ENCODE measurements around the gene ZNF880. TPM values are rescaled to one million over a fixed set of nuclear protein-coding genes. Genes with fewer than 3 reads are reported as not detected.
A peak's percentile ranks its signal among the peaks of the same experiment; 100 is the strongest.
"Not testable (repeated sequence)": the region's sequence is repeated elsewhere in the genome, so short reads cannot be mapped to it uniquely, and the experiment has no call there.

The ZNF880 gene
- total and polyA plus RNA-seq, 12 donors = 12.4 to 24.2 (median 16.3) TPM

GRCh38 chr19:52336117-52336790, 33.5 kb upstream of the ZNF880 start, which contains the start of gene ZNF610:
Gene ZNF610 (plus strand): TSS chr19:52336243. CDS start chr19:52349173, 12,930 bp downstream.
- no peaks in the 10 kb centered on the region for H3K27me3 ChIP-seq
- TF ChIP-seq CTCF (IDR thresholded peaks at IDR 0.05) = no peak
- peak; percentile 99 to 100 (median 100) for ATAC-seq
- DNase-seq = peak; percentile 92 to 94
- peaks cover 0 to 11% (median 0%) of the 10 kb centered on the region in 9 donors for H3K36me3 ChIP-seq
- peaks cover 0 to 60% (median 26%) of the 10 kb centered on the region in 11 donors for H3K9me3 ChIP-seq
- 0 to 1% methylated on average over 55 of the region's 55 CpGs for WGBS, 2 donors
- peaks cover 0 to 16% (median 0%) of the 10 kb centered on the region in 9 donors for H3K4me1 ChIP-seq
- intact Hi-C loops (cut with DNase I) = loop anchor here in 3 of 10 donors (5.0 kb wide), 1 partner anchor 39 kb away; the partner anchor contains the start of gene ZNF480 (in 3 of the 3)
- peak within 1 kb of the TSS; percentile 43 to 92 (median 86) for H3K27ac ChIP-seq
- H3K4me3 ChIP-seq = peak within 1 kb of the TSS; percentile 61 to 99 (median 78)

- Histone ChIP-seq H3K4me1 (peaks cover 0 to 16% (median 0%) of the 10 kb centered on the region in 9 donors), H3K4me3 (peak overlapping the region; percentile 61 to 99 (median 78)), H3K27ac (peak overlapping the region in 9 of 10 donors; percentile 74 to 92 (median 87)), H3K36me3 (peaks cover 0 to 13% (median 0%) of the 10 kb centered on the region in 9 donors), H3K9me3 (peaks cover 0 to 60% (median 19%) of the 10 kb centered on the region in 11 donors), H3K27me3 (no peaks in the 10 kb centered on the region)
- TF ChIP-seq CTCF (IDR thresholded peaks at IDR 0.05) = no peak
- DNase-seq (no peak), ATAC-seq (peak in 1 of 8 donors; percentile 7)
- WGBS, 2 donors = 2 to 3% methylated on average over 9 of the region's 9 CpGs
- intact Hi-C loops (cut with DNase I) = loop anchor here in 3 of 10 donors (5.0 kb wide), 1 partner anchor 40 kb away; the partner anchor contains the start of gene ZNF480 (in 3 of the 3)
These were observed 32.8 kb upstream of the ZNF880 start for GRCh38 chr19:52336791-52337381.

- not testable (repeated sequence) for H3K4me3 ChIP-seq, H3K27ac ChIP-seq, DNase-seq, H3K27me3 ChIP-seq, ATAC-seq
- 77 to 79% methylated on average over 3 of the region's 3 CpGs for WGBS, 2 donors
- Histone ChIP-seq H3K4me1 (peaks cover 0 to 23% (median 3%) of the 10 kb centered on the region in 9 donors), H3K36me3 (peaks cover 0 to 17% (median 0%) of the 10 kb centered on the region in 9 donors), H3K9me3 (peaks cover 0 to 42% (median under 1%) of the 10 kb centered on the region in 11 donors)
- intact Hi-C loops (cut with DNase I) = loop anchor here in 3 of 10 donors (5.0 kb wide), 1 partner anchor 42 kb away; the partner anchor contains the start of gene ZNF480 (in 3 of the 3)
These were observed 30.7 kb upstream of the ZNF880 start for GRCh38 chr19:52339022-52339421.

- H3K27ac ChIP-seq = no peak overlapping the region
- WGBS, 2 donors = 10 to 17% methylated on average over 8 of the region's 8 CpGs
- intact Hi-C loops (cut with DNase I) = loop anchor here in 3 of 10 donors (5.0 to 10.0 kb wide), 3 partner anchors 401 to 411 kb away; no protein-coding TSS in a partner anchor
- DNase-seq (peak; percentile 19 to 64), ATAC-seq (peak; percentile 38 to 77 (median 67))
- H3K36me3 ChIP-seq = peaks cover 0 to 27% (median 11%) of the 10 kb centered on the region in 9 donors
- H3K4me3 ChIP-seq = no peak overlapping the region
- H3K4me1 ChIP-seq = peaks cover 0 to 7% (median 3%) of the 10 kb centered on the region in 9 donors
- TF ChIP-seq CTCF (IDR thresholded peaks at IDR 0.05) = peak; percentile 35 to 78 (median 69)
- H3K9me3 ChIP-seq = peaks cover 0 to 58% (median 0%) of the 10 kb centered on the region in 11 donors
- no peaks in the 10 kb centered on the region for H3K27me3 ChIP-seq
These were observed 26.2 kb upstream of the ZNF880 start for GRCh38 chr19:52343548-52343947.
